ENCODE results near the gene TBC1D16. TPM values are rescaled to one million over a fixed set of nuclear protein-coding genes. Genes with fewer than 3 reads are reported as not detected.

Gene TBC1D16
- total RNA-seq, 1 experiment from 2014 or later: 21.1 TPM

GRCh38 chr17:80029258-80029974, 6.3 kb downstream of the TBC1D16 start:
- intact Hi-C loops (cut with micrococcal nuclease): no loop called here

GRCh38 chr17:80028030-80028429, 7.6 kb downstream of the TBC1D16 start:
- peak; percentile 82 for DNase-seq (ENCODE audit: unreplicated experiment)
- Mint-ChIP-seq H3K27me3 (ENCODE audit: insufficient read depth, unreplicated experiment) (no peaks in the 10 kb centered on the region), H3K9me3 (ENCODE audit: unreplicated experiment) (no peaks in the 10 kb centered on the region), H3K36me3 (ENCODE audit: insufficient read depth, unreplicated experiment) (peaks cover 10% of the 10 kb centered on the region), H3K4me3 (ENCODE audit: unreplicated experiment) (peak overlapping the region; percentile 8), H3K27ac (ENCODE audit: low read depth, unreplicated experiment) (peak overlapping the region; percentile 93), H3K4me1 (ENCODE audit: insufficient read depth, unreplicated experiment) (peaks cover 32% of the 10 kb centered on the region)
- TF ChIP-seq CTCF (IDR thresholded peaks at IDR 0.05; ENCODE audit: unreplicated experiment): no peak
- intact Hi-C loops (cut with micrococcal nuclease): no loop called here
- no TSS peak for BruUV-seq (replicated peaks)
- POLR2A ChIA-PET: interaction anchor here (0.6 to 1.8 kb wide), 6 partner anchors 11 to 396 kb away, joined by 3 to 5 read pairs (median 4); partner anchors contain the start of gene GAA
- CTCF ChIA-PET: interaction anchor here (0.7 to 4.0 kb wide), 4 partner anchors 20 to 299 kb away, joined by 3 to 29 read pairs (median 7); no protein-coding TSS in a partner anchor

More at GRCh38 chr17:80029258-80029974, 6.3 kb downstream of the TBC1D16 start:
- Mint-ChIP-seq H3K36me3 (ENCODE audit: insufficient read depth, unreplicated experiment) (peaks cover 9% of the 10 kb centered on the region), H3K27ac (ENCODE audit: low read depth, unreplicated experiment) (peak overlapping the region; percentile 93), H3K4me1 (ENCODE audit: insufficient read depth, unreplicated experiment) (peaks cover 36% of the 10 kb centered on the region), H3K4me3 (ENCODE audit: unreplicated experiment) (peak overlapping the region; percentile 53), H3K27me3 (ENCODE audit: insufficient read depth, unreplicated experiment) (no peaks in the 10 kb centered on the region), H3K9me3 (ENCODE audit: unreplicated experiment) (no peaks in the 10 kb centered on the region)
- no peak for TF ChIP-seq CTCF (IDR thresholded peaks at IDR 0.05; ENCODE audit: unreplicated experiment)
- DNase-seq (ENCODE audit: unreplicated experiment): peak; percentile 95
- CTCF ChIA-PET: interaction anchor here (0.6 to 4.0 kb wide), 5 partner anchors 21 to 280 kb away, joined by 3 to 29 read pairs (median 4); no protein-coding TSS in a partner anchor
- no TSS peak for BruUV-seq (replicated peaks)
- POLR2A ChIA-PET: interaction anchor here (0.6 to 2.0 kb wide), 8 partner anchors 8 to 1994 kb away, joined by 3 to 11 read pairs (median 3); no protein-coding TSS in a partner anchor

GRCh38 chr17:80027043-80027435, 8.6 kb downstream of the TBC1D16 start:
- POLR2A ChIA-PET: interaction anchor here (0.6 to 1.8 kb wide), 5 partner anchors 10 to 988 kb away, joined by 3 to 5 read pairs (median 3); partner anchors contain the start of gene GAA
- CTCF ChIA-PET: interaction anchor here (0.9 to 4.0 kb wide), 4 partner anchors 19 to 35 kb away, joined by 4 to 29 read pairs (median 6); no protein-coding TSS in a partner anchor

More at GRCh38 chr17:80027043-80027435, 8.6 kb downstream of the TBC1D16 start:
- H3K9me3 Mint-ChIP-seq (ENCODE audit: unreplicated experiment): no peaks in the 10 kb centered on the region
- intact Hi-C loops (cut with micrococcal nuclease): no loop called here
- no peak for TF ChIP-seq CTCF (IDR thresholded peaks at IDR 0.05; ENCODE audit: unreplicated experiment)
- no peak overlapping the region for H3K27ac Mint-ChIP-seq (ENCODE audit: low read depth, unreplicated experiment)
- H3K4me1 Mint-ChIP-seq (ENCODE audit: insufficient read depth, unreplicated experiment): peaks cover 28% of the 10 kb centered on the region
- H3K4me3 Mint-ChIP-seq (ENCODE audit: unreplicated experiment): no peak overlapping the region
- BruUV-seq (replicated peaks): no TSS peak
- no peaks in the 10 kb centered on the region for H3K27me3 Mint-ChIP-seq (ENCODE audit: insufficient read depth, unreplicated experiment)
- peaks cover 6% of the 10 kb centered on the region for H3K36me3 Mint-ChIP-seq (ENCODE audit: insufficient read depth, unreplicated experiment)
- DNase-seq (ENCODE audit: unreplicated experiment): no peak
